Keratinocyte (primary cell): ENCODE measurements around the gene ZNF217.
"Not testable (repeated sequence)": the region's sequence is repeated elsewhere in the genome, so short reads cannot be mapped to it uniquely, and the experiment has no call there.

Experiments
- EZH2 ChIP-seq: IDR thresholded peaks from one replicate; pipeline ENCODE4 v1.6.1; 2012; ENCODE audit warnings: inconsistent platforms, mild to moderate bottlenecking, low read length, moderate library complexity
- TF ChIP-seq, protein P1 (sequence below), 3 experiments: IDR thresholded peaks in 1 of 3; conservative IDR thresholded peaks in 1 of 3; optimal IDR thresholded peaks in 1 of 3; 2 replicates in 2 of 3; 3 replicates in 1 of 3; pipeline versions ENCODE3 to v1.5.1; 2011; ENCODE audit warnings: low read length in 3 of 3, mild to moderate bottlenecking in 3 of 3, moderate library complexity in 2 of 3, control low read depth in 1 of 3, inconsistent platforms in 1 of 3; ENCODE audit not compliant: insufficient read depth in 2 of 3; ENCODE audit errors: extremely low read depth in 1 of 3

GRCh38 chr20:53616489-53616888 is 22.9 kb upstream of the ZNF217 start:
- TF ChIP-seq, protein P1, sequence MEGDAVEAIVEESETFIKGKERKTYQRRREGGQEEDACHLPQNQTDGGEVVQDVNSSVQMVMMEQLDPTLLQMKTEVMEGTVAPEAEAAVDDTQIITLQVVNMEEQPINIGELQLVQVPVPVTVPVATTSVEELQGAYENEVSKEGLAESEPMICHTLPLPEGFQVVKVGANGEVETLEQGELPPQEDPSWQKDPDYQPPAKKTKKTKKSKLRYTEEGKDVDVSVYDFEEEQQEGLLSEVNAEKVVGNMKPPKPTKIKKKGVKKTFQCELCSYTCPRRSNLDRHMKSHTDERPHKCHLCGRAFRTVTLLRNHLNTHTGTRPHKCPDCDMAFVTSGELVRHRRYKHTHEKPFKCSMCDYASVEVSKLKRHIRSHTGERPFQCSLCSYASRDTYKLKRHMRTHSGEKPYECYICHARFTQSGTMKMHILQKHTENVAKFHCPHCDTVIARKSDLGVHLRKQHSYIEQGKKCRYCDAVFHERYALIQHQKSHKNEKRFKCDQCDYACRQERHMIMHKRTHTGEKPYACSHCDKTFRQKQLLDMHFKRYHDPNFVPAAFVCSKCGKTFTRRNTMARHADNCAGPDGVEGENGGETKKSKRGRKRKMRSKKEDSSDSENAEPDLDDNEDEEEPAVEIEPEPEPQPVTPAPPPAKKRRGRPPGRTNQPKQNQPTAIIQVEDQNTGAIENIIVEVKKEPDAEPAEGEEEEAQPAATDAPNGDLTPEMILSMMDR (optimal IDR thresholded peaks at IDR 0.05 in 1 of 3, IDR thresholded peaks at IDR 0.05 in 1 of 3, conservative IDR thresholded peaks at IDR 0.05 in 1 of 3; ENCODE audit: extremely low read depth in 1 of 3, insufficient read depth in 2 of 3, low read length in 3 of 3), result not testable (repeated sequence)
- not testable (repeated sequence) for TF ChIP-seq EZH2
